GM15510 (cell line): ENCODE results near the gene ATP8A1.

Experiments used
- POLR2A ChIP-seq: IDR thresholded peaks from 3 replicates; pipeline ENCODE4 v1.6.1; 2011; ENCODE audit warnings: borderline replicate concordance; ENCODE audit not compliant: insufficient read length; ENCODE audit errors: extremely low read depth

Gene ATP8A1

GRCh38 chr4:42637104-42637503 is 19.8 kb downstream of the ATP8A1 start:
- no peak for TF ChIP-seq POLR2A

- TF ChIP-seq POLR2A, result no peak
Measured at GRCh38 chr4:42636645-42636949, 20.3 kb downstream of the ATP8A1 start.

GRCh38 chr4:42633605-42634388 is 23.1 kb downstream of the ATP8A1 start:
- TF ChIP-seq POLR2A, result no peak

GRCh38 chr4:42632653-42633382 is 24.1 kb downstream of the ATP8A1 start:
- TF ChIP-seq POLR2A, result no peak

- TF ChIP-seq POLR2A, result no peak
Measured at GRCh38 chr4:42630908-42631307, 26.0 kb downstream of the ATP8A1 start.

- TF ChIP-seq POLR2A, result no peak
Measured at GRCh38 chr4:42628740-42629139, 28.2 kb downstream of the ATP8A1 start.

GRCh38 chr4:42627885-42628646 is 28.8 kb downstream of the ATP8A1 start:
- peak; percentile 45 for TF ChIP-seq POLR2A

- no peak for TF ChIP-seq POLR2A
Measured at GRCh38 chr4:42626629-42627146, 30.2 kb downstream of the ATP8A1 start.

- TF ChIP-seq POLR2A, result no peak
Measured at GRCh38 chr4:42625329-42625728, 31.6 kb downstream of the ATP8A1 start.

GRCh38 chr4:42624551-42624950 is 32.4 kb downstream of the ATP8A1 start:
- no peak for TF ChIP-seq POLR2A

GRCh38 chr4:42618023-42618422 is 38.9 kb downstream of the ATP8A1 start:
- no peak for TF ChIP-seq POLR2A

GRCh38 chr4:42617030-42617429 is 39.9 kb downstream of the ATP8A1 start:
- no peak for TF ChIP-seq POLR2A

- TF ChIP-seq POLR2A, result no peak
Measured at GRCh38 chr4:42616572-42616971, 40.3 kb downstream of the ATP8A1 start.

- no peak for TF ChIP-seq POLR2A
Measured at GRCh38 chr4:42615131-42615763, 41.7 kb downstream of the ATP8A1 start.

- no peak for TF ChIP-seq POLR2A
Measured at GRCh38 chr4:42612898-42613297, 44.0 kb downstream of the ATP8A1 start.
